ENCODE measurements around the gene OXT.

OXT gene

DNA sequence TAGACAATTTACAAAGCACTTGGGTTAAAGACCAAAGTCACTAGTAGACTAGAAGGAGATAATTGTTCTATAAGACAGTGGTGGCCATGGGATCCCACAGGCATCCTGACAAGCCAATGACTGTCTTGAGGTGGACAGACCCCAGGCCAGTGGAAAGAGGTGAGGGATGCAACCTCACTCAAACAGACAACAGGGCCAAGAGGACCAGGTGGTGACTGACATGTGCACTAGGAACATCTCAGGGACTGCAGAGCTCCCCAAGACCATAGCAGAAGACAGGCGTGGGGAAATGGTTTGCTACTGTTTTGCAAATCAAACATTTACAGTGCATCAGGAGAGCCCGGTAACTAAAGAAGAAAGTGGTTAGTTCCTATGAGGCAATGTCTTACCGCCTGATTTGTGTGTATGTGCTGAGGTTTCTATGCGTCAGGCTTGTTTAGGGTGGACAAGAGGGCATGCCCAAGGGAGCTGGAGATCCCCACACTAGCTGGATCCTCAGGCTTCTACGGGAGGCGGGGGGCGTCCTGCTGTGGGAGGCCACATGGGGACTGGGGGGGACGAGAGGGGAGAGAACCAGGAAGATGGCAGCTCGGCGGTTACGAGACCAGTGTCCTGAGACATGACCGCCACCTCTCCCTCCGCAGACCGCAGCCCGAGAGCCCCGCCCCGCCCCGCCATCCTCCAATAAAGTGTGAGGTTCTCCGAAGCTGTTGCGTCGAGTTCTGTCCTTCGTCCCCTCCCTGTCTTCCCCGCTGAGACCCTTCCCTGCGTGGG lies 26.2 kb upstream of the OXT start:
- TF ChIP-seq, protein P1, sequence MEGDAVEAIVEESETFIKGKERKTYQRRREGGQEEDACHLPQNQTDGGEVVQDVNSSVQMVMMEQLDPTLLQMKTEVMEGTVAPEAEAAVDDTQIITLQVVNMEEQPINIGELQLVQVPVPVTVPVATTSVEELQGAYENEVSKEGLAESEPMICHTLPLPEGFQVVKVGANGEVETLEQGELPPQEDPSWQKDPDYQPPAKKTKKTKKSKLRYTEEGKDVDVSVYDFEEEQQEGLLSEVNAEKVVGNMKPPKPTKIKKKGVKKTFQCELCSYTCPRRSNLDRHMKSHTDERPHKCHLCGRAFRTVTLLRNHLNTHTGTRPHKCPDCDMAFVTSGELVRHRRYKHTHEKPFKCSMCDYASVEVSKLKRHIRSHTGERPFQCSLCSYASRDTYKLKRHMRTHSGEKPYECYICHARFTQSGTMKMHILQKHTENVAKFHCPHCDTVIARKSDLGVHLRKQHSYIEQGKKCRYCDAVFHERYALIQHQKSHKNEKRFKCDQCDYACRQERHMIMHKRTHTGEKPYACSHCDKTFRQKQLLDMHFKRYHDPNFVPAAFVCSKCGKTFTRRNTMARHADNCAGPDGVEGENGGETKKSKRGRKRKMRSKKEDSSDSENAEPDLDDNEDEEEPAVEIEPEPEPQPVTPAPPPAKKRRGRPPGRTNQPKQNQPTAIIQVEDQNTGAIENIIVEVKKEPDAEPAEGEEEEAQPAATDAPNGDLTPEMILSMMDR (IDR thresholded peaks at IDR 0.05; ENCODE audit: low read depth, low read length): no peak
- H3K4me3 ChIP-seq (ENCODE audit: low read depth, low read length): peak overlapping the region; percentile 79

DNA sequence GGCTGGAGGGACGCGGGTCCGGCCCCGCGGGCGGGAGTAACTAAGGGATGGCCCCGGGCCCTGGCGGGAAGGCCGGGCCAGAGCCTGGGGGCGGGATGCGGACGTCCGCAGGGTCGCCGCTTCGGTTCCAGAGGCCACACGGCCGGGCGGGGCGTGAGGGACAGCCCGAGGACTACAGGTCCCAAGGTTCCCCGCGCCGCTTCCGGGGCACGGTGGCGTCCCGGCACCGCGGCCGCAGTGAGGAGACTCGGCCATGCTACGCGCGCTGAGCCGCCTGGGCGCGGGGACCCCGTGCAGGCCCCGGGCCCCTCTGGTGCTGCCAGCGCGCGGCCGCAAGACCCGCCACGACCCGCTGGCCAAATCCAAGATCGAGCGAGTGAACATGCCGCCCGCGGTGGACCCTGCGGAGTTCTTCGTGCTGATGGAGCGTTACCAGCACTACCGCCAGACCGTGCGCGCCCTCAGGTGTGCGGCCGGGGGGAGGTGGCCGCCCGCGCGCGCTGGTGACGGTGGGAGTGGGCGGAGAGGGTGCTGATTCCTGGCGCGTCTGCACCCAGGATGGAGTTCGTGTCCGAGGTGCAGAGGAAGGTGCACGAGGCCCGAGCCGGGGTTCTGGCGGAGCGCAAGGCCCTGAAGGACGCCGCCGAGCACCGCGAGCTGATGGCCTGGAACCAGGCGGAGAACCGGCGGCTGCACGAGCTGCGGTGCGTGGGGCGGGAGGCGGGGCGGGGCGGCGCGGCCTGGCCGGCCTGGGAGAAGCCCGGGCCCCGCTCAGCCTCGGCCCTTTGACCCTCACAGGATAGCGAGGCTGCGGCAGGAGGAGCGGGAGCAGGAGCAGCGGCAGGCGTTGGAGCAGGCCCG lies 25.4 kb upstream of the OXT start, which contains the start of gene MRPS26:
TSS of gene MRPS26 (plus strand) at position 237 of the 861 bp plus-strand sequence. CDS start at position 254, 17 bp downstream.
- TF ChIP-seq, protein P1 (IDR thresholded peaks at IDR 0.05; ENCODE audit: low read depth, low read length): no peak
- peak within 1 kb of the TSS; percentile 79 for H3K4me3 ChIP-seq (ENCODE audit: low read depth, low read length)

DNA sequence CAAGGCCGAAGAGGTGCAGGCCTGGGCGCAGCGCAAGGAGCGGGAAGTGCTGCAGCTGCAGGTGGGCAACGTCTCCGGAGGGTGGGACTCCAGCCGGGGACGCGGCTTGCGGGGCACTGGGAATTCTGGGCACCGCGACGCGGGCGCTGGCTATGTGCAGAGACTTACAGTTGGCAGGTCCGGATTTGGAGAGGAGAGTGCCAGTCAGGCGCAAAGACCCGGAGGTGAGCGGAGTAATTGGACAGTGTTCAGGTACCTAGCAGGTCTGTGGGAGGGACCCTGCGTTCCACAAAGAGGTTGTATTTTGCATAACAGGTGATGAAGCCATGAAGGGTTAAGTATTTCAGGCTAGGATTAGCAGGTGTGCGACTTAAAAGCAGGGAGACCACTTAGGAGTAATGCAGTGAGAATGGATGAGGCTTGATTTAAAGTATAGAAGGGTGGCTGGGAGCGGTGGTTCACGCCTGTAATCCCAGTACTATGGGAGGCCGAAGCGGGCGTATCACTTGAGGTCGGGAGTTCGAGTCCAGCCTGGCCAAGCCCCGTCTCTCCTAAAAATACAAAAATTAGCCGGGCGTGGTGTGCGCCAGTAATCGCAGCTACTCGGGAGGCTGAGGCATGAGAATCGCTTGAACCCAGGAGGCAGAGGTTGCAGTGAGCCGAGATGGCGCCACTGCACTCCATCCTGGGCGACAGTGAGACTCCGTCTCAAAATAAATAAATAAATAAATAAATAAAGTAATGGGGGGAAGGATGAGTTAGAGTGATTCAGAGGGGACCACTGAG lies 24.6 kb upstream of the OXT start:
- TF ChIP-seq, protein P1 (IDR thresholded peaks at IDR 0.05; ENCODE audit: low read depth, low read length): no peak
- peak overlapping the region; percentile 79 for H3K4me3 ChIP-seq (ENCODE audit: low read depth, low read length)

DNA sequence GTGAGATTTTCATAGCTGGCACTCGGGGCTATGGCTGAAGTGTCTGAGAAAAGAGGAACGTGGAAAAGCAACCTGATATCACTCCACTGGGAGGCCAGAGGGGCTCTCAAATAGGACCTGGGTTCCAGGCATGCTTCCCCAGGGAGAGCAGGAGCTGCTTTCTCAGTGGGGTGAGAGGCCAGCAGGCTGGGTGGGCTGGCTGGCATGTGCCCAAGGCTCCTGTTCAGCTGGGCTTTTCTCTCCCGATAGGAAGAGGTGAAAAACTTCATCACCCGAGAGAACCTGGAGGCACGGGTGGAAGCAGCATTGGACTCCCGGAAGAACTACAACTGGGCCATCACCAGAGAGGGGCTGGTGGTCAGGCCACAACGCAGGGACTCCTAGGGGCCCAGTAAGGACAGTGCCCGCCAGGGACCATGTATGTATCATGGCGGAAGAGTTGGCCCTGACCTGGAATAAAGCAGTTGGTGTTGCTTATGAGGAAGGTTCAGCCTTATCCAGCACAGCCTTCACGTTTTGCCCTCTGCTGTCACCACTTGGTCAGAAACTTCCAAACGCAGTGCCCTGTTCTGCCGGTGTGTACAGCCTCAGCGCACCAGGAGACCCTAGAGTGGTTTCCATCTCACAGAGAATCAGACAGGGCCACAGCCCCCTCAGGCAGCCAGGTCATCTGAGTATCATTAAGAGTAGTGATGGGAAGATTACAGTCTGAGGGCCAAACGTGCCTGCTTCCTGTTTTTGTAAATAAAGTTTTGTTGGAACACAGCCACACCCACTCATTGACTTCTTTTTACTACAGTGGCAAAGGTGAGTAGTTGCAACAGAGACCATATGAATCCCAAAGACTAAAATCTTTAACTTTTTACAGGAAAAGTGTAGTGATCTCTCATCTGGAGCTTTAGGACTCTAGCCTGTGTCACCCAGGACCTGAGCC lies 23.7 kb upstream of the OXT start:
- H3K4me3 ChIP-seq (ENCODE audit: low read depth, low read length): no peak overlapping the region
- TF ChIP-seq, protein P1 (IDR thresholded peaks at IDR 0.05; ENCODE audit: low read depth, low read length): no peak

DNA sequence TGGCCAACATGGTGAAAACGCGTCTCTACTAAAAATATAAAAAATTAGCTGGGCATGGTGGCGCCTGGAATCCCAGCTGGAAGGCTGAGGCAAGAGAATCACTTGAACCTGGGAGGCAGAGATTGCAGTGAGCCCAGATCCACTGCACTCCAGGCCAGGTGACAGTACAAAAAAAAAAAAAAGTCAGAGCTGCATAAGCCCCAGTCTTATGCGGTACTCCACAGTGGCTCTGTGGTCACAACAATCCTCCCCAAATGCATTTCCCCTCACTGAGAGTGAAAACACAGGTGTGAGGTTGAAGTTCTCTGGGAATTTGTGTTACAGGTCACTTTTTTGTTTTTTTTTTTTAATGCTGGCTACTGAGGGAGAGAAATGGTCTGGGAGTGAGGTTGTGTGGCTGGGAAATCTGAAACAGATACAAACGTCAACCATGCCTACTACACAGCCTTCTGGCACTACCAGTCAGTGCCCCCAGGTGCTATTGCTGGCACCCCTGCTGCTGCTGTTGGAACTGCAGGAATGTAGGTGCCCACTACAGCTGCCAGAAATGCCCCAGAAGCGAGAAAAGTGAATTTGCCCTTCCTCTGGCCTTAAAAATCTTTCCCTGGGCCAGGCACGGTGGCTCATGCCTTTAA lies 19.9 kb upstream of the OXT start:
- no peak overlapping the region for H3K4me3 ChIP-seq (ENCODE audit: low read depth, low read length)

More for the DNA sequence above, 19.9 kb upstream of the OXT start:
- TF ChIP-seq, protein P1 (IDR thresholded peaks at IDR 0.05; ENCODE audit: low read depth, low read length): no peak

Measured in WI38 (cell line).